Testis (tissue), 2 donors: ENCODE measurements around the gene RBM4.

ENCODE experiments used
- CTCF ChIP-seq, 3 experiments: fragments of 450-650 bp in 2 of 3; fragments of 200-600 bp in 1 of 3; sonication (generic) in 1 of 3; IDR thresholded peaks; one replicate each; pipeline ENCODE4 v1.5.1; 2016 to 2019; ENCODE audit warnings: antibody characterized with exemption in 3 of 3, mild to moderate bottlenecking in 2 of 3, moderate library complexity in 1 of 3
- POLR2A ChIP-seq: fragments of 450-650 bp; IDR thresholded peaks from one replicate; pipeline ENCODE4 v1.6.1; 2017; ENCODE audit warnings: antibody characterized with exemption, mild to moderate bottlenecking, moderate library complexity

GRCh38 chr11:66686100-66686785 is 47.7 kb downstream of the RBM4 start:
- TF ChIP-seq CTCF (IDR thresholded peaks at IDR 0.05) = no peak
- TF ChIP-seq POLR2A = no peak
